ENCODE data around the gene RHOBTB3. TPM values are rescaled to one million over a fixed set of nuclear protein-coding genes. Genes with fewer than 3 reads are reported as not detected.
"Not testable (repeated sequence)": the region's sequence is repeated elsewhere in the genome, so short reads cannot be mapped to it uniquely, and the experiment has no call there.

RHOBTB3 gene
- total RNA-seq, 1 donor from 2014 or later, result 25.2 TPM

GRCh38 chr5:95713246-95713645 lies 17.9 kb upstream of the RHOBTB3 start:
- not testable (repeated sequence) for DNase-seq (ENCODE audit: low read depth in 2 of 2)

GRCh38 chr5:95713960-95714710 lies 17.0 kb upstream of the RHOBTB3 start:
- no peak for DNase-seq (ENCODE audit: low read depth in 2 of 2)

- DNase-seq (ENCODE audit: low read depth in 2 of 2), result peak; percentile 66 to 85
Measured at GRCh38 chr5:95715799-95716461, 15.2 kb upstream of the RHOBTB3 start.

GRCh38 chr5:95717439-95717838 lies 13.7 kb upstream of the RHOBTB3 start:
- no peak for DNase-seq (ENCODE audit: low read depth in 2 of 2)

GRCh38 chr5:95718203-95718602 lies 12.9 kb upstream of the RHOBTB3 start:
- no peak for DNase-seq (ENCODE audit: low read depth in 2 of 2)

GRCh38 chr5:95718738-95719137 lies 12.4 kb upstream of the RHOBTB3 start:
- no peak for DNase-seq (ENCODE audit: low read depth in 2 of 2)

GRCh38 chr5:95720094-95720786 lies 10.9 kb upstream of the RHOBTB3 start:
- DNase-seq (ENCODE audit: low read depth in 2 of 2), result no peak

- no peak for DNase-seq (ENCODE audit: low read depth in 2 of 2)
Measured at GRCh38 chr5:95721582-95722295, 9.4 kb upstream of the RHOBTB3 start.

GRCh38 chr5:95723632-95724369 lies 7.3 kb upstream of the RHOBTB3 start:
- peak; percentile 9 to 38 for DNase-seq (ENCODE audit: low read depth in 2 of 2)

- DNase-seq (ENCODE audit: low read depth in 2 of 2), result no peak
Measured at GRCh38 chr5:95725071-95725820, 5.9 kb upstream of the RHOBTB3 start.

GRCh38 chr5:95725937-95726810 lies 5.0 kb upstream of the RHOBTB3 start:
- DNase-seq (ENCODE audit: low read depth in 2 of 2), result no peak

GRCh38 chr5:95726811-95727763 lies 4.0 kb upstream of the RHOBTB3 start:
- DNase-seq (ENCODE audit: low read depth in 2 of 2), result peak in 1 of 2 donors; percentile 28

- peak in 1 of 2 donors; percentile 60 for DNase-seq (ENCODE audit: low read depth in 2 of 2)
Measured at GRCh38 chr5:95727764-95728191, 3.4 kb upstream of the RHOBTB3 start.

GRCh38 chr5:95728494-95729114 lies 2.5 kb upstream of the RHOBTB3 start:
- DNase-seq (ENCODE audit: low read depth in 2 of 2), result no peak

GRCh38 chr5:95729115-95730010 lies 1.8 kb upstream of the RHOBTB3 start:
- DNase-seq (ENCODE audit: low read depth in 2 of 2), result no peak

GRCh38 chr5:95730011-95730700 lies 980 bp upstream of the RHOBTB3 start:
- no peak for DNase-seq (ENCODE audit: low read depth in 2 of 2)
